Measurements from ENCODE around the gene LCA5.

DNA sequence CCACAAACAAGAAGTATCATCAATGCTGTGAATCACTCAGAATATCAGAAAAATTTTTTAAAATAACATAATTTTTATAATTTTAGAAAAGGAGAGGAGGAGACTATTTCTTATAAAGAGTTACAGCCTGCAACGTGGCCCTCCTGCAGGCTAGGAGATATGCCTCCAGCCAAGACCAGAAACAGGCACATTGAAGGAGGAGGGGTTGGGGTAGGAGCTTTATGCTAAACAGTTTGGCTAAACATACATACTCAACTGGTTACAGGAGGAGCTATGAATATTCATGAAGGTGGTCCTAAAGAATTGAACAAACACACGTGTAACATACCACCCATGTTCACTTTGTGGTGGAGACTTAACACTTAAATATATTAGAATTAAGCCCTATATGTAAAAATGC is 14.2 kb upstream of the LCA5 start:
- TF ChIP-seq, protein P1, sequence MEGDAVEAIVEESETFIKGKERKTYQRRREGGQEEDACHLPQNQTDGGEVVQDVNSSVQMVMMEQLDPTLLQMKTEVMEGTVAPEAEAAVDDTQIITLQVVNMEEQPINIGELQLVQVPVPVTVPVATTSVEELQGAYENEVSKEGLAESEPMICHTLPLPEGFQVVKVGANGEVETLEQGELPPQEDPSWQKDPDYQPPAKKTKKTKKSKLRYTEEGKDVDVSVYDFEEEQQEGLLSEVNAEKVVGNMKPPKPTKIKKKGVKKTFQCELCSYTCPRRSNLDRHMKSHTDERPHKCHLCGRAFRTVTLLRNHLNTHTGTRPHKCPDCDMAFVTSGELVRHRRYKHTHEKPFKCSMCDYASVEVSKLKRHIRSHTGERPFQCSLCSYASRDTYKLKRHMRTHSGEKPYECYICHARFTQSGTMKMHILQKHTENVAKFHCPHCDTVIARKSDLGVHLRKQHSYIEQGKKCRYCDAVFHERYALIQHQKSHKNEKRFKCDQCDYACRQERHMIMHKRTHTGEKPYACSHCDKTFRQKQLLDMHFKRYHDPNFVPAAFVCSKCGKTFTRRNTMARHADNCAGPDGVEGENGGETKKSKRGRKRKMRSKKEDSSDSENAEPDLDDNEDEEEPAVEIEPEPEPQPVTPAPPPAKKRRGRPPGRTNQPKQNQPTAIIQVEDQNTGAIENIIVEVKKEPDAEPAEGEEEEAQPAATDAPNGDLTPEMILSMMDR (IDR thresholded peaks at IDR 0.05) = no peak
- TF ChIP-seq POLR2A (IDR thresholded peaks at IDR 0.05) = no peak

Data from testis (tissue), 2 donors.